Adrenal gland (tissue), 12 donors: ENCODE data around the gene SMC1B. TPM values are rescaled to one million over a fixed set of nuclear protein-coding genes. Genes with fewer than 3 reads are reported as not detected.
"Not testable (repeated sequence)": the region's sequence is repeated elsewhere in the genome, so short reads cannot be mapped to it uniquely, and the experiment has no call there.

ENCODE experiments used
- DNase-seq, 7 donors: peaks; one replicate each; pipeline ENCODE4 v3.0.0-alpha.2; 2019 to 2020
- H3K27ac ChIP-seq, 5 donors: fragments of 200-600 bp; sonication (generic) in 4 of 5; 1 replicate in 3 of 5; 2 replicates in 2 of 5; pipeline versions ENCODE4 v1.5.1 to v1.8.0; 2016 to 2020; ENCODE audit warnings: mild to moderate bottlenecking in 1 of 5
- H3K27me3 ChIP-seq: fragments of 200-600 bp; 2 replicates; pipeline ENCODE4 v1.8.0; 2021
- H3K36me3 ChIP-seq, 2 donors: fragments of 200-600 bp; replicated peaks in 1 of 2; 1 replicate in 1 of 2; 2 replicates in 1 of 2; pipeline versions ENCODE4 v1.5.1 to v1.8.0; 2018 to 2022
- H3K4me1 ChIP-seq, 2 donors: fragments of 200-600 bp; replicated peaks in 1 of 2; 1 replicate in 1 of 2; 2 replicates in 1 of 2; pipeline versions ENCODE4 v1.5.1 to v1.8.0; 2018 to 2021
- H3K4me3 ChIP-seq, 4 donors: fragments of 200-600 bp; sonication (generic) in 3 of 4; one replicate each; pipeline ENCODE4 v1.5.1; 2016 to 2018
- H3K9me3 ChIP-seq, 3 donors: fragments of 200-600 bp; sonication (generic) in 1 of 3; replicated peaks in 1 of 3; 1 replicate in 2 of 3; 2 replicates in 1 of 3; pipeline versions ENCODE4 v1.5.1 to v1.8.0; 2016 to 2021
- POLR2A ChIP-seq, 2 donors: fragments of 450-650 bp; IDR thresholded peaks; one replicate each; pipeline ENCODE4 v1.6.1; 2017; ENCODE audit warnings: antibody characterized with exemption in 2 of 2, mild to moderate bottlenecking in 2 of 2, moderate library complexity in 1 of 2
- WGBS, 4 donors: extraction: QIAGEN DNeasy Blood & Tissue Kit in 2 of 4; methylation state at CpG; one replicate each; pipeline versions ENCODE4 v1.1.5 to v1.1.7; 2013 to 2017; 5-methylcytosine and 5-hydroxymethylcytosine counted together
- intact Hi-C, 2 donors: fragments of 100-400 bp; cut with DNase I; formaldehyde crosslinking; loops; one replicate each; pipeline versions ENCODE4 v1.14.1 to v1.15.0; 2022 to 2023
- polyA plus RNA-seq, 3 donors: library from polyadenylated mRNA; stranded (reverse); fragments of 200-250 nt in 2 of 3; fragments of 350-450 nt in 1 of 3; fragmentation: Illumina TruSeq in 1 of 3; extraction: RNeasy Lipid Tissue Mini Kit (QIAGEN cat#74804) in 1 of 3; gene quantifications; one replicate each; pipeline ENCODE4 v1.2.3, GENCODE V29; 2013 to 2014
- total RNA-seq, 9 donors: library from RNA; depleted of rRNA in 4 of 9; stranded (reverse); fragments of >200 nt in 4 of 9; fragments of 120-200 nt in 1 of 9; fragmentation: NEBNext Ultra II Directional in 1 of 9; extraction: Animal tissue kit (Norgen Biotek cat#: 25700) in 1 of 9; gene quantifications; one replicate each; pipeline versions ENCODE4 v1.1.0 to v1.2.4, GENCODE V29; 2013 to 2023
- TF ChIP-seq, protein P1 (sequence below), 6 experiments: fragments of 450-650 bp in 4 of 6; fragments of 200-600 bp in 2 of 6; sonication (generic) in 1 of 6; IDR thresholded peaks; 1 replicate in 5 of 6; 2 replicates in 1 of 6; pipeline versions ENCODE4 v1.5.1 to v1.8.0; 2016 to 2021; ENCODE audit warnings: antibody characterized with exemption in 6 of 6, mild to moderate bottlenecking in 2 of 6, moderate library complexity in 1 of 6
- donor health status: healthy with polysubstance abuse.
- donor health status: Bipolar disorder and iron deficiency.
- donor health status: DM: yes; HTN: yes; CAD: no.
- donor health status: DM: no; HTN: no; CAD: no.
- donor health status: DM: no; HTN: no; CAD: no.
- donor health status: DM: yes; HTN: yes; CAD: no.

The SMC1B gene
- total and polyA plus RNA-seq, 12 donors: 0.06 TPM; not detected in 11

DNA sequence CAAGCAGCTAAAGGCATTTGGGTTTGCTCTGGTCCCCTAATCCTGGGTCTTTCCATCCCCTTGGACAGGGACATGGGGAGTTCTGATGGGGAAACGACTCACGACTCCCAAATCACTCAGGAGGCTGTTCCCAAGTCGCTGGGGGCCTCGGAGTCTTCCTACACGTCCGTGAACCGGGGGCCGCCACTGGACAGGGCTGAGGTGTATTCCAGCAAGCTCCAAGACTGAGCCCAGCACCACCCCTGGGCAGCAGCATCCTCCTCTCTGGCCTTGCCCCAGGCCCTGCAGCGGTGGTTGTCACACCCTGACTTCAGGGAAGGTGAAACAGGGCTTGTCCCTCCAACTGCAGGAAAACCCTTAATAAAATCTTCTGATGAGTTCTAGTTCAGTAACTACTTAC lies 117.9 kb downstream of the SMC1B start:
- H3K27ac ChIP-seq: no peak overlapping the region
- DNase-seq: no peak
- no peak overlapping the region for H3K4me3 ChIP-seq
- intact Hi-C loops: no loop called here
- no peaks in the 10 kb centered on the region for H3K27me3 ChIP-seq
- no peaks in the 10 kb centered on the region for H3K9me3 ChIP-seq
- H3K4me1 ChIP-seq: no peaks in the 10 kb centered on the region
- no peaks in the 10 kb centered on the region for H3K36me3 ChIP-seq
- WGBS, 4 donors: 70 to 86% (median 83%) methylated on average over 5 to 9 of the region's 9 CpGs
- TF ChIP-seq POLR2A (IDR thresholded peaks at IDR 0.05): no peak
- TF ChIP-seq, protein P1, sequence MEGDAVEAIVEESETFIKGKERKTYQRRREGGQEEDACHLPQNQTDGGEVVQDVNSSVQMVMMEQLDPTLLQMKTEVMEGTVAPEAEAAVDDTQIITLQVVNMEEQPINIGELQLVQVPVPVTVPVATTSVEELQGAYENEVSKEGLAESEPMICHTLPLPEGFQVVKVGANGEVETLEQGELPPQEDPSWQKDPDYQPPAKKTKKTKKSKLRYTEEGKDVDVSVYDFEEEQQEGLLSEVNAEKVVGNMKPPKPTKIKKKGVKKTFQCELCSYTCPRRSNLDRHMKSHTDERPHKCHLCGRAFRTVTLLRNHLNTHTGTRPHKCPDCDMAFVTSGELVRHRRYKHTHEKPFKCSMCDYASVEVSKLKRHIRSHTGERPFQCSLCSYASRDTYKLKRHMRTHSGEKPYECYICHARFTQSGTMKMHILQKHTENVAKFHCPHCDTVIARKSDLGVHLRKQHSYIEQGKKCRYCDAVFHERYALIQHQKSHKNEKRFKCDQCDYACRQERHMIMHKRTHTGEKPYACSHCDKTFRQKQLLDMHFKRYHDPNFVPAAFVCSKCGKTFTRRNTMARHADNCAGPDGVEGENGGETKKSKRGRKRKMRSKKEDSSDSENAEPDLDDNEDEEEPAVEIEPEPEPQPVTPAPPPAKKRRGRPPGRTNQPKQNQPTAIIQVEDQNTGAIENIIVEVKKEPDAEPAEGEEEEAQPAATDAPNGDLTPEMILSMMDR (IDR thresholded peaks at IDR 0.05): no peak

DNA sequence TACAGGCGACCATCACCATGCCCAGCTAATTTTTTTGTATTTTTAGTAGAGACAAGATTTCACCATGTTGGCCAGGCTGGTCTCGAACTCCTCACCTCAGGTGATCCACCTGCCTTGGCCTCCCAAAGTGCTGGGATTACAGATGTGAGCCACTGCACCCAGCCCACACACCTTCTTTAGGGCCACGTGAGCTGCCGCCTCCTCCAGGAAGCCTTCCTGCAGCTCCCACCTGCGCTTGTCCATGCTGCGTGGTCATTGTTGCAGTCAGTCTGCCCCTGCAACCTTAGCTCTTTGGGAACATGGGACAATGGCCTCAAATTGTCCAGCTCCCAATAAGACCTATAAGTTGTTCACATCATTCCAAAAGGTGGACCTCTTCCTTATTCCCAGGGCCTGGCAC lies 118.4 kb downstream of the SMC1B start:
- intact Hi-C loops, H3K4me1 ChIP-seq: not testable (repeated sequence)
- WGBS, 4 donors: 88 to 96% (median 91%) methylated on average over 6 of the region's 6 CpGs

More for the DNA sequence above, 118.4 kb downstream of the SMC1B start:
- H3K36me3 ChIP-seq, H3K27ac ChIP-seq, H3K27me3 ChIP-seq, DNase-seq, H3K9me3 ChIP-seq, H3K4me3 ChIP-seq: not testable (repeated sequence)

Other genes with a start within 250 kb of the SMC1B start
- gene NUP50, start 249.7 kb downstream of the SMC1B start, total RNA-seq: 100 to 1,000 TPM in 2 of 9 donors, 10 to 100 TPM in 7; 48.9 to 126 (median 67.4) TPM
- gene NUP50, start 249.7 kb downstream of the SMC1B start, polyA plus RNA-seq: 10 to 100 TPM; 14.9 to 45.9 (median 23.1) TPM
- 100 to 1,000 TPM in 4 of 9 donors, 10 to 100 TPM in 5; 40.3 to 142 (median 90.9) TPM for gene KIAA0930, start 172.7 kb downstream of the SMC1B start, total RNA-seq
- gene KIAA0930, start 172.7 kb downstream of the SMC1B start, polyA plus RNA-seq: 100 to 1,000 TPM in 2 of 3 donors, 10 to 100 TPM in 1; 43.3 to 183 (median 152) TPM
- gene UPK3A, start 128.7 kb downstream of the SMC1B start, total RNA-seq: not detected
- gene UPK3A, start 128.7 kb downstream of the SMC1B start, polyA plus RNA-seq: under 1 TPM in 1 of 3 donors, not detected in 2; 0.17 TPM
- gene FAM118A, start 103.7 kb downstream of the SMC1B start, total RNA-seq: 10 to 100 TPM in 7 of 9 donors, 1 to 10 TPM in 2; 6.8 to 47.6 (median 12.0) TPM
- 100 to 1,000 TPM in 1 of 3 donors, 10 to 100 TPM in 2; 28.1 to 101 (median 28.7) TPM for gene FAM118A, start 103.7 kb downstream of the SMC1B start, polyA plus RNA-seq
- gene RIBC2, start 94 bp upstream of the SMC1B start, total RNA-seq: 1 to 10 TPM in 2 of 9 donors, under 1 TPM in 5, not detected in 2; 0.14 to 1.3 (median 0.36) TPM
- under 1 TPM; 0.16 to 0.64 (median 0.24) TPM for gene RIBC2, start 94 bp upstream of the SMC1B start, polyA plus RNA-seq
- gene FBLN1, start 89.3 kb upstream of the SMC1B start, total RNA-seq: 100 to 1,000 TPM in 8 of 9 donors, 10 to 100 TPM in 1; 13.0 to 387 (median 229) TPM
- 100 to 1,000 TPM in 1 of 3 donors, 10 to 100 TPM in 2; 42.1 to 139 (median 83.6) TPM for gene FBLN1, start 89.3 kb upstream of the SMC1B start, polyA plus RNA-seq